ENCODE measurements around the gene TPK1. TPM values are rescaled to one million over a fixed set of nuclear protein-coding genes. Genes with fewer than 3 reads are reported as not detected.

Gene TPK1
- total RNA-seq, 1 experiment from 2014 or later = 3.1 TPM

DNA sequence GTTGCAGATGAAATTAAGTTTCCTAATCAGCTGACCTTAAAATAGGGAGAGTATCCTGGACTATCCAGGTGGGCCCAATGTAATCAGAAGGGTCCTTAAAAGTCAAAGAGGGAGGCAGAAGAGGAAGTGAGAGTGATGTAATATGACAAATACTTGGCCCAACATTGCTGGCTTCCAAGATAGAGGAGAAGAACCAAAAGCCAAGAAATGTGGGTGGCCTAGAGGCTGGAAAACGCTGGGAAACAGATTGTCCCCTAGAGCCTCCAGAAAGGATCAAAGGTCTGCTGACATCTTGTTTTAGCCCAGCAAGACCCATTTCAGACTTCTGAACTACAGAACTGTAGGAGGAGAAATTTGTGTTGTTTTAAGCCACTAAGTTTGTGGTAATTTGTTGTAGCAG lies 352.7 kb downstream of the TPK1 start:
- Histone ChIP-seq H3K4me1 (ENCODE audit: insufficient read depth, low read length) (0 out of 2 replicates have a peak, but pooled peaks cover 3% of the 10 kb centered on the region), H3K27ac (ENCODE audit: insufficient read length, low read depth, low read length) (no peak overlapping the region), H3K23me2 (ENCODE audit: insufficient read length, low read depth, low read length, poor library complexity, severe bottlenecking) (no peaks in the 10 kb centered on the region), H3K79me1 (ENCODE audit: insufficient read depth, low read depth, low read length, poor library complexity, severe bottlenecking) (no peaks in the 10 kb centered on the region), H3K14ac (ENCODE audit: insufficient read depth, low read length) (no peak overlapping the region), H2BK15ac (ENCODE audit: low read depth, low read length) (no peak overlapping the region), H4K20me1 (ENCODE audit: control insufficient read depth, insufficient read depth, insufficient read length) (no peaks in the 10 kb centered on the region), H2BK20ac (ENCODE audit: low read depth, low read length, poor library complexity, severe bottlenecking) (no peak overlapping the region), H3K4ac (ENCODE audit: low read depth, low read length) (no peak overlapping the region), H4K5ac (ENCODE audit: insufficient read length, low read depth, low read length) (no peak overlapping the region), H3K9me3 (ENCODE audit: control insufficient read depth, low read depth, low read length) (no peaks in the 10 kb centered on the region), H3K4me2 (ENCODE audit: insufficient read depth, insufficient read length, low read length) (no peak overlapping the region), H4K91ac (ENCODE audit: insufficient read length, low read depth, low read length) (no peak overlapping the region), H3K27me3 (ENCODE audit: insufficient read depth, low read length) (no peaks in the 10 kb centered on the region), H3K9ac (ENCODE audit: extremely low read depth, insufficient read length, low read length) (no peak overlapping the region), H3K79me2 (ENCODE audit: insufficient read depth, low read length) (no peaks in the 10 kb centered on the region), H2AFZ (ENCODE audit: low read length) (no peak overlapping the region), H3K56ac (ENCODE audit: insufficient read length, low read depth, low read length) (no peak overlapping the region), H3K23ac (ENCODE audit: insufficient read length, low read depth, low read length) (no peak overlapping the region), H2BK5ac (ENCODE audit: insufficient read length, low read length) (no peak overlapping the region), H2BK12ac (ENCODE audit: insufficient read length, low read depth, low read length) (no peak overlapping the region), H2BK120ac (ENCODE audit: low read depth, low read length, poor library complexity, severe bottlenecking) (no peak overlapping the region), H3T11ph (ENCODE audit: low read length) (no peak overlapping the region), H3K18ac (ENCODE audit: insufficient read length, low read depth, low read length) (no peak overlapping the region), H2AK5ac (ENCODE audit: insufficient read length, low read length) (no peak overlapping the region), H4K8ac (replicated peaks; ENCODE audit: insufficient read length, low read depth, low read length) (no peak overlapping the region)
- H3K27ac Mint-ChIP-seq = no peak overlapping the region
- WGBS (ENCODE audit: extremely low coverage, insufficient read length, low lambda C conversion rate) = no CpG with 5 or more reads among the region's 1 CpG
- H3K36me3 Mint-ChIP-seq (ENCODE audit: insufficient read depth in 1 of 3, low read depth in 3 of 3) = 0 out of 7 replicates have a peak, but pooled peaks cover 0 to 6% (median 0%) of the 10 kb centered on the region in 3 experiments
- no peak for TF ChIP-seq CTCF (conservative IDR thresholded peaks at IDR 0.05)
- no peaks in the 10 kb centered on the region for H3K27me3 Mint-ChIP-seq (ENCODE audit: low read depth)
- no peak overlapping the region for H3K4me3 Mint-ChIP-seq
- H3K4me1 Mint-ChIP-seq = peaks cover 18 to 25% of the 10 kb centered on the region in 2 experiments
- DNase-seq = no peak
- H3K9me3 Mint-ChIP-seq = peaks cover 0 to 2% of the 10 kb centered on the region in 2 experiments; a peak in 1 of 5 replicates

Measured in H9 (cell line).